DOHH2 (cell line): Measurements from ENCODE around the gene TMEM161B.

Experiments used
- H3F3A ChIP-seq: fragments of 200-600 bp; sonication (generic), shearing (Covaris generic); 2 replicates; pipeline ENCODE4 v1.6.0; 2016; ENCODE audit warnings: antibody characterized with exemption, mild to moderate bottlenecking; ENCODE audit not compliant: control insufficient read depth, insufficient read depth
- H3K27ac ChIP-seq: fragments of 200-600 bp; sonication (generic); 2 replicates; pipeline ENCODE4 v1.5.1; 2014; ENCODE audit warnings: low read depth, mild to moderate bottlenecking, low read length, moderate library complexity
- H3K27me3 ChIP-seq: fragments of 200-600 bp; sonication (generic); 2 replicates; pipeline ENCODE4 v1.6.1; 2014; ENCODE audit warnings: mild to moderate bottlenecking, low read length, mixed read lengths; ENCODE audit not compliant: control insufficient read depth
- H3K36me3 ChIP-seq: fragments of 200-600 bp; sonication (generic); 2 replicates; pipeline ENCODE4 v1.6.1; 2014; ENCODE audit warnings: mild to moderate bottlenecking, low read length, moderate library complexity, mixed read lengths; ENCODE audit not compliant: control insufficient read depth
- H3K4me1 ChIP-seq: fragments of 200-600 bp; sonication (generic); 2 replicates; pipeline ENCODE4 v1.6.1; 2014; ENCODE audit warnings: mild to moderate bottlenecking, low read length, mixed read lengths; ENCODE audit not compliant: control insufficient read depth
- H3K4me2 ChIP-seq: fragments of 200-600 bp; sonication (generic); 2 replicates; pipeline ENCODE4 v1.6.0; 2014; ENCODE audit warnings: mild to moderate bottlenecking, low read length, moderate library complexity
- H3K4me3 ChIP-seq: fragments of 200-600 bp; sonication (generic); 2 replicates; pipeline ENCODE4 v1.5.1; 2014; ENCODE audit warnings: mild to moderate bottlenecking, low read length, mixed read lengths
- H3K79me2 ChIP-seq: fragments of 200-600 bp; sonication (generic); 2 replicates; pipeline ENCODE4 v1.6.1; 2014; ENCODE audit warnings: mild to moderate bottlenecking, low read length, mixed read lengths; ENCODE audit not compliant: control insufficient read depth
- H3K9me2 ChIP-seq: fragments of 200-600 bp; sonication (generic); replicated peaks from 2 replicates; pipeline ENCODE4 v1.6.1; 2014; ENCODE audit warnings: mild to moderate bottlenecking, low read length, mixed read lengths; ENCODE audit not compliant: control insufficient read depth
- H3K9me3 ChIP-seq: fragments of 200-600 bp; sonication (generic); 2 replicates; pipeline ENCODE4 v1.6.1; 2014; ENCODE audit warnings: antibody characterized with exemption, low read length, mixed read lengths; ENCODE audit not compliant: control insufficient read depth, insufficient read depth
- H4K20me1 ChIP-seq: fragments of 200-600 bp; sonication (generic); 2 replicates; pipeline ENCODE4 v1.6.0; 2014; ENCODE audit warnings: low read depth, mild to moderate bottlenecking, antibody characterized with exemption, low read length, moderate library complexity; ENCODE audit not compliant: control insufficient read depth, insufficient read depth
- EZH2phosphoT487 ChIP-seq: fragments of 200-600 bp; sonication (generic); IDR thresholded peaks from 2 replicates; pipeline ENCODE4 v1.6.1; 2017; ENCODE audit warnings: borderline replicate concordance, mild to moderate bottlenecking, antibody characterized with exemption, low read length, moderate library complexity, mixed read lengths
- TF ChIP-seq, protein P1 (sequence below): fragments of 200-600 bp; sonication (generic); IDR thresholded peaks from one replicate; pipeline ENCODE4 v1.5.1; 2014; ENCODE audit warnings: antibody characterized with exemption, mild to moderate bottlenecking, low read depth, low read length; ENCODE audit not compliant: poor library complexity, severe bottlenecking

Gene TMEM161B

DNA sequence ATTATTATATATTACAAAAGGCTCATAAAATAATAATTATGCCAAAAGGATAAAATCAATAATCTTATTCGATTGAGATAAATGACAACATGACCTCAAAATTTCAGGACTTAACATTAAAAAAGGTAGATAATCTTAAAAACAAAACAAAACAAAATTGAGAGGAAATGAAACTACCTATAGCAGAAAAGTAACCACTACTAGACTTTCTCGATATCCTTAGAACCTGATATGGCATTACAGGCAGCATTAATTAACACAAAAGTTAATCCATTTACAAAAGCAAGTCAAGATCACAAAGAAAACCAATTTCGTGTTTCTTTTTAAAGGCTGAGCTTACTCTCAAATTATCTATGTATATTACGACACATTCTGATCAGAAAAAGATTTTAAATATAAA, 29.9 kb downstream of the TMEM161B start:
- TF ChIP-seq, protein P1, sequence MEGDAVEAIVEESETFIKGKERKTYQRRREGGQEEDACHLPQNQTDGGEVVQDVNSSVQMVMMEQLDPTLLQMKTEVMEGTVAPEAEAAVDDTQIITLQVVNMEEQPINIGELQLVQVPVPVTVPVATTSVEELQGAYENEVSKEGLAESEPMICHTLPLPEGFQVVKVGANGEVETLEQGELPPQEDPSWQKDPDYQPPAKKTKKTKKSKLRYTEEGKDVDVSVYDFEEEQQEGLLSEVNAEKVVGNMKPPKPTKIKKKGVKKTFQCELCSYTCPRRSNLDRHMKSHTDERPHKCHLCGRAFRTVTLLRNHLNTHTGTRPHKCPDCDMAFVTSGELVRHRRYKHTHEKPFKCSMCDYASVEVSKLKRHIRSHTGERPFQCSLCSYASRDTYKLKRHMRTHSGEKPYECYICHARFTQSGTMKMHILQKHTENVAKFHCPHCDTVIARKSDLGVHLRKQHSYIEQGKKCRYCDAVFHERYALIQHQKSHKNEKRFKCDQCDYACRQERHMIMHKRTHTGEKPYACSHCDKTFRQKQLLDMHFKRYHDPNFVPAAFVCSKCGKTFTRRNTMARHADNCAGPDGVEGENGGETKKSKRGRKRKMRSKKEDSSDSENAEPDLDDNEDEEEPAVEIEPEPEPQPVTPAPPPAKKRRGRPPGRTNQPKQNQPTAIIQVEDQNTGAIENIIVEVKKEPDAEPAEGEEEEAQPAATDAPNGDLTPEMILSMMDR: no peak
- TF ChIP-seq EZH2phosphoT487: no peak
- H3K4me2 ChIP-seq: no peak overlapping the region

GRCh38 chr5:88236866-88237642, 31.6 kb downstream of the TMEM161B start:
- Histone ChIP-seq H4K20me1 (peaks cover 6% of the 10 kb centered on the region; the same call in 1 of the 2 replicates), H3K4me2 (no peak overlapping the region), H3K9me2 (no peaks in the 10 kb centered on the region), H3K9me3 (no peaks in the 10 kb centered on the region), H3K4me3 (no peak overlapping the region), H3K27me3 (no peaks in the 10 kb centered on the region), H3K36me3 (peaks cover 39% of the 10 kb centered on the region), H3K27ac (no peak overlapping the region), H3K4me1 (no peaks in the 10 kb centered on the region), H3K79me2 (peaks cover 26% of the 10 kb centered on the region), H3F3A (no peaks in the 10 kb centered on the region)
- no peak for TF ChIP-seq EZH2phosphoT487
- TF ChIP-seq, protein P1: no peak

More for the DNA sequence above, 29.9 kb downstream of the TMEM161B start:
- peaks cover 36% of the 10 kb centered on the region for H3K36me3 ChIP-seq
- H4K20me1 ChIP-seq: peaks cover 9% of the 10 kb centered on the region; the same call in 1 of the 2 replicates
- H3K4me1 ChIP-seq: no peaks in the 10 kb centered on the region
- no peak overlapping the region for H3K27ac ChIP-seq
- H3K4me3 ChIP-seq: no peak overlapping the region
- no peaks in the 10 kb centered on the region for H3F3A ChIP-seq
- peaks cover 40% of the 10 kb centered on the region for H3K79me2 ChIP-seq
- no peaks in the 10 kb centered on the region for H3K9me3 ChIP-seq
- H3K27me3 ChIP-seq: no peaks in the 10 kb centered on the region
- no peaks in the 10 kb centered on the region for H3K9me2 ChIP-seq

- TF ChIP-seq EZH2phosphoT487: no peak
- TF ChIP-seq, protein P1: no peak
- H3K27ac ChIP-seq: no peak overlapping the region
- H3K79me2 ChIP-seq: peaks cover 15% of the 10 kb centered on the region
- no peaks in the 10 kb centered on the region for H3K27me3 ChIP-seq
- H3K4me1 ChIP-seq: no peaks in the 10 kb centered on the region
- no peaks in the 10 kb centered on the region for H4K20me1 ChIP-seq
- H3K9me2 ChIP-seq: no peaks in the 10 kb centered on the region
- H3K4me2 ChIP-seq: no peak overlapping the region
- H3K9me3 ChIP-seq: no peaks in the 10 kb centered on the region
- no peak overlapping the region for H3K4me3 ChIP-seq
- H3K36me3 ChIP-seq: peaks cover 32% of the 10 kb centered on the region
- no peaks in the 10 kb centered on the region for H3F3A ChIP-seq
These were observed 32.8 kb downstream of the TMEM161B start for GRCh38 chr5:88235828-88236227.
